HG03457 (cell line): Measurements from ENCODE around the gene MIB2.

Experiments used
- ATAC-seq: cut with Tn5 transposase; IDR thresholded peaks from one replicate; pipeline ENCODE4 v1.9.1; 2021; ENCODE audit warnings: moderate number of reproducible peaks; ENCODE audit not compliant: unreplicated experiment

Gene MIB2

GRCh38 chr1:1677718-1678580, 62.6 kb downstream of the MIB2 start:
- ATAC-seq: peak; percentile 42

- ATAC-seq: no peak
Measured at GRCh38 chr1:1678581-1679380, 63.5 kb downstream of the MIB2 start.
